HG02943 (cell line): ENCODE measurements around the gene ZFP36.

ENCODE experiments used
- ATAC-seq: cut with Tn5 transposase; IDR thresholded peaks from one replicate; pipeline ENCODE4 v1.9.1; 2021; ENCODE audit warnings: mild to moderate bottlenecking, low read depth, moderate library complexity; ENCODE audit not compliant: unreplicated experiment

ZFP36 gene

GRCh38 chr19:39415111-39416046 is 8.7 kb downstream of the ZFP36 start:
- ATAC-seq: no peak

- no peak for ATAC-seq
These were observed 9.8 kb downstream of the ZFP36 start for GRCh38 chr19:39416152-39417120.

- no peak for ATAC-seq
These were observed 11.0 kb downstream of the ZFP36 start for GRCh38 chr19:39417463-39418181.

DNA sequence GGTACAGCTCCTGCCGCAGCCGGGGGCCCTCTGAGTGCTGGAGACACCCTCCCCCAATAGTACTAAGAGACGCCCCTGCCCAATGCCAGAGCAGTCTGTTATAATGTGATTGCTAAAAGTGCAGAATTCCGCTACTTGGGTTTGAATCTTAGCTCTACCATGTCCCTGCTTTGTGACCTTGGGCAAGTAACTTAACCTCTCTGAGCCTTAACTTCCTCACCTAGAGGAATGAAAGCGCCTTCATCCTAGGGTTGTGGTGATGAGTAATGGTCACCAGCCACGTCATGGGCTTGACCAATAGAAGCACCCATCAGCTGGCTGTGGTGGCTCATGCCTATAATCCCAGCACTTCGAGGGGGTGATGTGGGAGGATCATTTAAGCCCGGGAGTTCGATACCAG is 12.4 kb downstream of the ZFP36 start:
- ATAC-seq: no peak

GRCh38 chr19:39420769-39421168 is 14.1 kb downstream of the ZFP36 start:
- ATAC-seq: no peak

DNA sequence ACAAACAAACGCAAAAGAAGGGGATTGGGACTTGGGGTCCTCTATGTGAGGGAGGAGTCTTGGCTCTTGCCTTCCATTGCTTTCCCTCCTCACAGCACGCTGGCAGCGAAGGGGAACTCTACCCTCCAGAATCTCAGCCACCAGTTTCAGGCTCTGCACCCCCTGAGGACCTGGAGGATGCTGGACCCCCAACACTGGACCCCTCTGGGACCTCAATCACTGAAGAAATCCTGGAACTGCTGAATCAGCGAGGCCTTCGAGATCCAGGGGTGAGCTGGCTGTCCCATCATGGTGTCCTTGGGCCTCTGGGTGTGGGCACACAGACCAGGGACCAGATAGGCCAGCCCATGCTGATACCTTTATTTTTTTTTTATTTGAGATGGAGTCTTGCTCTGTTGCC is 15.4 kb downstream of the ZFP36 start:
- ATAC-seq: no peak

DNA sequence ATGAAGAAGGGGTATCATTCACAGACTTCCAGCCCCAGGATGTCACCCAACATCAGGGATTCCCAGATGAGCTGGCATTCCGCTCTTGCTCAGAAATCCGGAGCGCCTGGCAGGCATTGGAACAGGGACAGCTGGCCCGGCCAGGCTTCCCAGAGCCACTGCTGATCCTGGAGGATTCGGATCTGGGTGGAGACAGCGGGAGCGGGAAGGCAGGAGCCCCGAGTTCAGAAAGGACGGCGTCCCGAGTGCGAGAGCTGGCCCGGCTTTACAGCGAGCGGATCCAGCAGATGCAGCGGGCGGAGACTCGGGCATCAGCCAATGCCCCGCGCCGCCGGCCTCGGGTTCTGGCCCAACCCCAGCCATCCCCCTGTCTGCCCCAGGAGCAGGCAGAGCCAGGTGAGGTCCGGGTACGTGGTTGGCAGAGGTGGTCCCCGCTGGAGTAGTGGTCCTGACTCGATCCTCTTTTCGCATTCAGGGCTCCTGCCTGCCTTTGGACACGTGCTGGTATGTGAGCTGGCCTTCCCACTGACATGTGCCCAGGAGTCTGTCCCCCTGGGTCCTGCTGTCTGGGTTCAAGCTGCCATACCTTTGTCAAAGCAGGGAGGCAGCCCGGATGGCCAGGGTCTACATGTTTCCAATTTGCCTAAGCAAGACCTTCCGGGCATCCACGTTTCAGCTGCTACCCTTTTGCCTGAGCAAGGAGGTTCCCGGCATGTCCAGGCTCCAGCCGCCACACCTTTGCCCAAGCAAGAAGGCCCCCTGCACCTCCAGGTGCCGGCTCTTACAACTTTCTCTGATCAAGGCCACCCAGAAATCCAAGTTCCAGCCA is 16.8 kb downstream of the ZFP36 start:
- ATAC-seq: no peak

DNA sequence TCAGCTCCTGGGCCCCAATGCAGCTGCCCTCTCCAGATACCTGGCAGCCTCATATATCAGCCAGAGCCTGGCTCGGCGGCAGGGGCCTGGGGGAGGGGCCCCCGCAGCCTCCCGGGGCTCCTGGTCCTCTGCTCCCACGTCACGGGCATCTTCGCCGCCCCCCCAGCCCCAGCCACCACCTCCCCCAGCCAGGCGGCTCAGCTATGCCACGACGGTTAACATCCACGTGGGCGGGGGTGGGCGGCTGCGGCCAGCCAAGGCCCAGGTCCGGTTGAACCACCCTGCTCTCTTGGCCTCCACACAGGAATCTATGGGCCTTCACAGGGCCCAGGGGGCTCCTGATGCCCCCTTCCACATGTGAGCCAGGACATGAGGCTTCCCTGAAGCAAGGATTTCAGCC is 18.3 kb downstream of the ZFP36 start:
- ATAC-seq: no peak

DNA sequence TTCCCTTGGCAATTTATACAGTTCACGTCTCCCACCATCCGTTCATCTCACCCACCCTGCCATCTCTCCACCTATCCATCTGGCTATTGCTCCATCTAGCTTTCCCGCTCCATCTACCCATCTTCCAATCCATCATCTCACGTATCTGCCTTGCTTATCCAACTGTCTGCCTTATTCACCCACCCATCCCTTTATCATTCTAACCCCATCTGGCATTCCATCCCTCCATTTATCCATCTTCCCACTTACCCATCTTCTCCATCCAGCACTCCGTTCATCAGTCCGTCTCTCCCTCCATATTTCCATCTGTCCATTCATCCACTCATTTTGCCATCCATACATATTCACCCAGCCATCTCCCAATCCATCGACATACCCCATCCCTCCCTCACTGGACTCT is 19.1 kb downstream of the ZFP36 start:
- no peak for ATAC-seq

DNA sequence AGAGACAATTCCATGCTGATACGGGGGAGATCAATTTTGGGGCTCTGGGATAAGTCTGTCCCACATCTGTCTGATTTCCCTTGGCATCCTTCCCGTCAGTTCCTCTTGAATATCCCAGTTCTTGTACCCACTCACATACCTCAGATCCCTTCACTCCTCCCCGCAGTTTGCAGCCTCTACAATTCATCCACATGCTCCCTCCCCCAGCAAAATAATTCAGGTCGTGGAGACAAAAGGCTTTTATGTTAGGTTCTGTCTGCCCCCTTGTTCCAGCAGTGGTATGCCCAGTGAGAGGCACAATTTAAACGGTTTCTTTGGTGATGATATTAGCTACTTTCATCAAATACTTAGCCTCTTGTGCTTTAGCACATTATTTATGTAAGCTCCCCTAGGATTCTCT is 19.5 kb downstream of the ZFP36 start:
- no peak for ATAC-seq

DNA sequence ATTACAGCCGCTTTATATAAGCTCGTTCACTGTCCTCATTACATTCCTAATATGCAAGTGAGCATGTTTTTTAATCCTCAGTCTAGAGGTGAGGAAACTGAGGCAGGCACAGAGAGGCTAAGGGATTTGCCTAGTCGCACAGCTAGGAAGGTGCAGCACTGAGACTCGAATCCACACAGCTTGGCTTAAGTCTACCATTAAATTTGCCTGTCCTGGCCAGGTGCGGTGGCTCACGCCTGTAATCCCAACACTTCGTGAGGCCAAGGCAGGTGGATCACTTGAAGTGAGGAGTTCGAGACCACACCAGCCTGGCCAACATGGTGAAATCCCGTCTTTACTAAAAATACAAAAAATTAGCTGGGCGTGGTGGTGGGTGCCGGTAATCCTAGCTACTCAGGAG is 21.1 kb downstream of the ZFP36 start:
- ATAC-seq: no peak

- ATAC-seq: no peak
These were observed 21.9 kb downstream of the ZFP36 start for GRCh38 chr19:39428283-39429112.

DNA sequence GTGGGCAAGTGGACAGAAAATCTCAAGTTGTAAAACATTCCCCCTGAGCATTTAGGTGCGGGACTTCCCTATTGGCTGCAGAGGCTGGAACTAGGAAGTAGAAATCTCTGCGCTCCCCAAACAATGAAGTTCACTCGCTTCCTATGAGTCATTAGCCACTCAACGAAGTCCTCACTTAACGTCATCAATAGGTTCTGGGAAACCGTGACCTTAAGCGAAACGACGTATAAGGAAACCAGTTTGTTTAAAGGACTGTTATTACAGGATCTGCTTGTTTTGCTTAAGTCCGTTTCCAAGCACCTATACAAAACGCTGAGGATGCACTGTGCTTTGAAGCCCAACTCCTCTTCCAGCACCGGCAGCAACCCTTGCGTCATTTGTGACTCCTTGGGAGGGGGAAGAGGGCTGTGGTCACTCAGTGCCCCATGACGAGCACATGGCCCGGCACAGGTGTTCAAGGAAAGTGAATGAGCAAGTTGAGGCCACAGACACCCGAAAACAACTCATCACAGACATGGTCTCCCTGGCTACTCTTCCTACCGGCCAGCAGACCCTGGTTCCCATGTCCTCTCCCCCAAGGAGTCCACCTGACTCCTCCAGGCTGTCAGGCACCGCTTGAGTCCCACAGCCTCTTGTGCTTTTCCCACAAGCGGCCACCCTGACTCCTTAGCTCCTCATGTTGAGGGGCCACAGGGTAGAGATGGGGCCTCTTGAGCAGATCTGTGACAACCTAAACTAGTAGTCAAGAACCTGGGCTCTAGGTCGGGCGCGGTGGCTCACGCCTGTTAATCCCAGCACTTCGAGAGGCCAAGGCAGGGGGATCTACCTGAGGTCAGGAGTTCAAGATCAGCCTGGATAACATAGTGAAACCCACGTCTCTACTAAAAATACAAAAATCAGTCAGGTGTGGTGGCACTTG is 24.3 kb downstream of the ZFP36 start:
- no peak for ATAC-seq

DNA sequence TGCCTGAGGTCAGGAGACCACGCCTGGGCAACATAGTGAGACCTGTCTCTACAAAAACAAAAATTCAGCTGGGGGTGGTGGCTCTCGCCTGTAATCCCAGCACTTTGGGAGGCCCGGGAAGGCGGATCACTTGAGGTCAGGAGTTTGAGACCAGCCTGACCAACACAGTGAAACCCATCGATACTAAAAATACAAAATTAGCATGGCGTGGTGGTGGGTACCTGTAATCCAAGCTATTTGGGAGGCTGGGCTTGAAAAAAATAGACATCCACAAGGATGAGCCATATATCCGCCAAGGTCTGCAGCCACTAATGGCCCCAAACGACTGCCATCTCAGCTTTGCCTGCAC is 26.0 kb downstream of the ZFP36 start:
- ATAC-seq: no peak

DNA sequence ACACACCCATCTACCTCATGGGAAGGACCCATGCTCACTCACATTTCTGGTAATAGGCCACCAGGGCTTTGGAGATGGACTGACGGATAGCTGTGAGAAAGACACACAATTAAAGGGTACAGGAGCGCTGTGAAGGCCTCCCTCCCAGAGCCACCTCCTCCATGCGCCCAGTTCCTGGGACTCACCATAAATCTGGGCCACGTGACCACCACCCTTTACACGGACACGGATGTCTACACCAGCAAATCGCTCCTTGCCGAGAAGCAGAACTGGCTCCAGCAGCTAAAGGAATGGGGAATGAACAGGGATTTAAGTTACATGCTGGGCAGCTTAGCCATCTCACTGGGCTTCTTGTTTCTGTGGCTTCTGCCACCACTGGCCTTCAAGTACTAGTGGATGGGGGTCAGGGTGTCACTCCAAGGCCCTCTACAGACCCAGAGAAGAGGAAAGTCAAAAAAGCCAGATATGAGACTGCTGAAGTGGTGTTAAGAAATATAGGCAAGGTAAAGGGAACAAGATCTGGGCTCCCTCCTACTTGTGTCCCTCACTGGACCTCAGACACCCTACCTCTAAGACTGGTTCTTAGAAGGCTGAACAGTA is 26.9 kb downstream of the ZFP36 start:
- ATAC-seq: no peak

- no peak for ATAC-seq
These were observed 27.8 kb downstream of the ZFP36 start for GRCh38 chr19:39434123-39435076.
